ENCODE results near the gene CYP19A1.

The CYP19A1 gene

DNA sequence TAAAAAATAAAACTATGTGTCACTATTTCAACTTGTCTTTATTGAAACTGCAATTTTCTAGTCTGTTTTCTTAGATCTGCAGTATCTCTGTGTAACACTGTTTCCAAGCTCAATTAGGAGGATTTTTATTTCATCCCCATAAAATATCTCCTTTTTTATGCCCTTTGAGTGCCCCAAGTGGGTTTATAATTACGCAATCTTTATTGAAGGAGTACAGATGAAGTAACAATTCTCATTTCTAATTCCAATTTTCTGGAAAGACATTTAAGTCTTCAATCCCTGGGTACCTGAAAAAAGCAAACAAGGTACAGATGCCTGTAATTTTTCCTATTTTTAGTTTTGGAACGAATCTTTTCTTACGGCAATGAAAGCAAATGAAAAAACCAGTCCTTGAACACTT, 61.3 kb downstream of the CYP19A1 start:
- Mint-ChIP-seq H3K9me3 (no peaks in the 10 kb centered on the region), H3K27ac (no peak overlapping the region), H3K4me1 (peaks cover 5% of the 10 kb centered on the region), H3K4me3 (no peak overlapping the region), H3K36me3 (ENCODE audit: low read depth) (no peaks in the 10 kb centered on the region), H3K27me3 (ENCODE audit: low read depth, poor library complexity) (peaks cover 16% of the 10 kb centered on the region)
- DNase-seq, result no peak
- TF ChIP-seq, protein P1, sequence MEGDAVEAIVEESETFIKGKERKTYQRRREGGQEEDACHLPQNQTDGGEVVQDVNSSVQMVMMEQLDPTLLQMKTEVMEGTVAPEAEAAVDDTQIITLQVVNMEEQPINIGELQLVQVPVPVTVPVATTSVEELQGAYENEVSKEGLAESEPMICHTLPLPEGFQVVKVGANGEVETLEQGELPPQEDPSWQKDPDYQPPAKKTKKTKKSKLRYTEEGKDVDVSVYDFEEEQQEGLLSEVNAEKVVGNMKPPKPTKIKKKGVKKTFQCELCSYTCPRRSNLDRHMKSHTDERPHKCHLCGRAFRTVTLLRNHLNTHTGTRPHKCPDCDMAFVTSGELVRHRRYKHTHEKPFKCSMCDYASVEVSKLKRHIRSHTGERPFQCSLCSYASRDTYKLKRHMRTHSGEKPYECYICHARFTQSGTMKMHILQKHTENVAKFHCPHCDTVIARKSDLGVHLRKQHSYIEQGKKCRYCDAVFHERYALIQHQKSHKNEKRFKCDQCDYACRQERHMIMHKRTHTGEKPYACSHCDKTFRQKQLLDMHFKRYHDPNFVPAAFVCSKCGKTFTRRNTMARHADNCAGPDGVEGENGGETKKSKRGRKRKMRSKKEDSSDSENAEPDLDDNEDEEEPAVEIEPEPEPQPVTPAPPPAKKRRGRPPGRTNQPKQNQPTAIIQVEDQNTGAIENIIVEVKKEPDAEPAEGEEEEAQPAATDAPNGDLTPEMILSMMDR (IDR thresholded peaks at IDR 0.05), result no peak

DNA sequence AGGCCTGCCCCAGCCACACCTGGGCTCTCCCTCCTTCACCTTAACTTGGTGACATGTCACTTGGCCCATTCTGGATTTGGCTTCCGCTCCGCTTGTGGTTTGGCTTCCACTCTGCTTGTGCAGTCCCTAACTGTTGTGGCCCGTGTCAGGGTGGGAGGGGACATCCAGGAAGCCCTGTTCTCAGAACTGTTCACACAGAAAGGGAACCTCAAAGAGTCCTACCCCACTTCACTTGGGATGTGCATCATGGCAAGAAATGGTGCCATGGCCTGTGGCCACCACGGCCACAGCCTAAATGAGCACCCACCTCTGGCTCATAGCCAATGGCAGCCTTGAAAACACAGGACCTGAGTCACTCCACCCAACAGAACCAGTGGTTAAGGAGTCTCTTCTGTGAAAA, 63.4 kb downstream of the CYP19A1 start:
- Mint-ChIP-seq H3K27me3 (ENCODE audit: low read depth, poor library complexity) (peaks cover 17% of the 10 kb centered on the region), H3K4me1 (no peaks in the 10 kb centered on the region), H3K27ac (no peak overlapping the region), H3K36me3 (ENCODE audit: low read depth) (no peaks in the 10 kb centered on the region), H3K9me3 (no peaks in the 10 kb centered on the region), H3K4me3 (no peak overlapping the region)
- DNase-seq, result no peak
- TF ChIP-seq, protein P1 (IDR thresholded peaks at IDR 0.05), result no peak

DNA sequence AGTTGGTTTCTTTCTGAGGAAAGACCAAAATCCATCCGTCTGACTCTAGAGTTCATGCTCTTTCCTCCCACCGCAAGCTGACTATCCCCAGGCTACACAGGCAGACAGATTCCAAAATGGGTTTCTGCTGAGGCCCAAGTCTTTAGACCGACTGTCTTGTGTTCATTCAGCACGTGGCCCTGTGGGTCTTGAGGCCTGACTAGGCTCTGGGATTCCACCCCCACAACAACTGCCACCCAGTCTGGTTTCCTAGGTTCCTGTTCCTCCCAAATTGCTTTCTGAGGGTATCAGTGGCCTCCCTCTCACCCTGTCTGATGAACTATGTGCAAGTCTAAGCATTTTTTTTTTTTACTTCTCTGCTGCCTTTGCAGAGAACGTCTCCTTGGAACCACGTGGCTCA, 67.7 kb downstream of the CYP19A1 start:
- Mint-ChIP-seq H3K27ac (no peak overlapping the region), H3K27me3 (ENCODE audit: low read depth, poor library complexity) (peaks cover 17% of the 10 kb centered on the region), H3K4me1 (peaks cover 6% of the 10 kb centered on the region), H3K36me3 (ENCODE audit: low read depth) (no peaks in the 10 kb centered on the region), H3K4me3 (no peak overlapping the region), H3K9me3 (no peaks in the 10 kb centered on the region)
- TF ChIP-seq, protein P1 (IDR thresholded peaks at IDR 0.05), result no peak
- DNase-seq, result no peak

DNA sequence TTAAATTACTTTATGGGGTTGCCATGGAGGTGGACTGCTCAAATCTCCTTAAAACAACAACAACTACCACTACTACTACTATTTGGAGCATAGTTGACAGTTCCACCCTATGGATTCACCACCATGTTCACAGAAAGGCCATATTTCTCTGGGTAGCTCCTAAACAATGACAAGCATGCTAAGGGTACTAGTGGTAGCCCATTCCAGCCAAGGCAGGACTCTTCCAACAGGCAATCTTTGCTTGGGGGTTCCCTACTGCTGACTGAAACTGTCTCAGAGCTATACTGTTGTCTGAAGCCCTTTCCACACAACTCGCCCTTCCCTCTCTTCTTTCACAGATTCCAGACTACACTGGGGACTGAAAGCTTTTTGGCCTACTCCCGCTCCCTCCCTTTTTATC, 68.9 kb downstream of the CYP19A1 start:
- peaks cover 10% of the 10 kb centered on the region for H3K27me3 Mint-ChIP-seq (ENCODE audit: low read depth, poor library complexity)
- no peak for DNase-seq

DNA sequence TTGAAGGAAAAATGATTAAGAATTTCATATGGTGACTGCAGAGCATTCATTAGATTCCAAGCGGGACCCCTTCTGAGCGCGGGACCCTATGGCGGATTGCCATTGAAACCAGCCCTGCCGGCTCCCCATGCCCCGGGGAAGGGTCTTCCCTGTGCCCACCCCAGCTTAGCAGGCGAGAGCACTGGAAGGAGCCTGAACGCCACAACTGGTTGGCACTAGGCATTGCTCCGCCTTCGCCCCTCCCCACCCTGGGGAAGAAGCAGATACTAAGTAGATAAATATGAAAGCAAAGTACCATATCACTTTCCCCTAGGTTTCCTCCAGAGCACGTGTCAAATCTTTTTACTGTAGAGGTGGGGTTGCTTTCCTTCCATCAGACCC, 70.7 kb downstream of the CYP19A1 start:
- TF ChIP-seq, protein P1 (IDR thresholded peaks at IDR 0.05), result no peak
- H3K4me1 Mint-ChIP-seq, result peaks cover 6% of the 10 kb centered on the region
- peaks cover 6% of the 10 kb centered on the region for H3K27me3 Mint-ChIP-seq (ENCODE audit: low read depth, poor library complexity)
- peak; percentile 22 for DNase-seq
- no peak overlapping the region for H3K27ac Mint-ChIP-seq
- peak overlapping the region; percentile 83 for H3K4me3 Mint-ChIP-seq
- H3K9me3 Mint-ChIP-seq, result no peaks in the 10 kb centered on the region
- no peaks in the 10 kb centered on the region for H3K36me3 Mint-ChIP-seq (ENCODE audit: low read depth)

More for the DNA sequence above, 68.9 kb downstream of the CYP19A1 start:
- Mint-ChIP-seq H3K27ac (no peak overlapping the region), H3K4me3 (no peak overlapping the region), H3K4me1 (peaks cover 6% of the 10 kb centered on the region), H3K36me3 (ENCODE audit: low read depth) (no peaks in the 10 kb centered on the region), H3K9me3 (no peaks in the 10 kb centered on the region)
- TF ChIP-seq, protein P1 (IDR thresholded peaks at IDR 0.05), result no peak

DNA sequence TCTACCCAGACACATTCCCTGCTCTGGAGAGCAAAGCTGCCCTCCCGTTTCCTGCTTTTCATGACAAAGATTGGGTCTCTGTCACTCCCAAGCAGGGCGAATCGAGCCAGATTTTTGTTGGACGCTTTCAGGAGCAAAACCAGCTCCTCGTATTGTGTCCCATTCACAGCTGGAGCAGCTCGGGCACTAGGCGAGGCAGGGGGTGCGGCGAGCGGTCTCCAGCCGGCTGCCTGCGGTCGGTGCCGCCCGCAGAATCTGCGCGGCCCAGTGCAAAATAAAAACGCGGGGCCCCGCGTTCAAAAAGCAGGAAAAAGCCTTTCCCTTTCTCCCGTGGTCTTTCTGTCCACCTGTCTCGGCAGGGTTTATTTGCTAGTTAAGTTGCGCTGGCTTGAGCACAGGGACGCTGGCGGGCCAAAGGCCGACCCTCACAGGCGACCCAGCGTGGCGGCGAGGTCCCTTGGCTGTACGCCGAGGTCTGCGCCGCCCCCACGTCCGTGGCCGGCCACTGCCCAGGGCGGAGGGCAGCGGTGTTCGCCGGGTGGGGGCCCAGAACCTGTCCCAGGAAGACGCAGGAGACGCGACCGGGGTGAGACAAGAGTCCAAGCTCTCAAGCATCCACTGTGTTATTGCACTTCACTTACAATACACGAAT, 71.2 kb downstream of the CYP19A1 start:
- H3K27me3 Mint-ChIP-seq (ENCODE audit: low read depth, poor library complexity), result peaks cover 6% of the 10 kb centered on the region
- H3K36me3 Mint-ChIP-seq (ENCODE audit: low read depth), result no peaks in the 10 kb centered on the region
- DNase-seq, result peak; percentile 56
- H3K4me1 Mint-ChIP-seq, result peaks cover 6% of the 10 kb centered on the region
- peak overlapping the region; percentile 83 for H3K4me3 Mint-ChIP-seq
- H3K9me3 Mint-ChIP-seq, result no peaks in the 10 kb centered on the region
- no peak overlapping the region for H3K27ac Mint-ChIP-seq
- TF ChIP-seq, protein P1 (IDR thresholded peaks at IDR 0.05), result no peak
